Right lobe of liver (tissue), 4 donors: ENCODE results near the gene U2AF1L4.

Experiments used
- POLR2A ChIP-seq: fragments of 450-650 bp; IDR thresholded peaks from one replicate; pipeline ENCODE4 v1.6.1; 2017; ENCODE audit warnings: antibody characterized with exemption, mild to moderate bottlenecking
- TF ChIP-seq, protein P1 (sequence below), 4 donors: fragments of 200-600 bp in 3 of 4; fragments of 450-650 bp in 1 of 4; IDR thresholded peaks; one replicate each; pipeline versions ENCODE4 v1.5.1 to v1.8.0; 2016 to 2022; ENCODE audit warnings: antibody characterized with exemption in 4 of 4, mild to moderate bottlenecking in 2 of 4
- donor health status: DM: no; HTN: no; CAD: no.
- donor health status: DM: no; HTN: no; CAD: no.
- donor health status: DM: no; HTN: yes; CAD: no.

DNA sequence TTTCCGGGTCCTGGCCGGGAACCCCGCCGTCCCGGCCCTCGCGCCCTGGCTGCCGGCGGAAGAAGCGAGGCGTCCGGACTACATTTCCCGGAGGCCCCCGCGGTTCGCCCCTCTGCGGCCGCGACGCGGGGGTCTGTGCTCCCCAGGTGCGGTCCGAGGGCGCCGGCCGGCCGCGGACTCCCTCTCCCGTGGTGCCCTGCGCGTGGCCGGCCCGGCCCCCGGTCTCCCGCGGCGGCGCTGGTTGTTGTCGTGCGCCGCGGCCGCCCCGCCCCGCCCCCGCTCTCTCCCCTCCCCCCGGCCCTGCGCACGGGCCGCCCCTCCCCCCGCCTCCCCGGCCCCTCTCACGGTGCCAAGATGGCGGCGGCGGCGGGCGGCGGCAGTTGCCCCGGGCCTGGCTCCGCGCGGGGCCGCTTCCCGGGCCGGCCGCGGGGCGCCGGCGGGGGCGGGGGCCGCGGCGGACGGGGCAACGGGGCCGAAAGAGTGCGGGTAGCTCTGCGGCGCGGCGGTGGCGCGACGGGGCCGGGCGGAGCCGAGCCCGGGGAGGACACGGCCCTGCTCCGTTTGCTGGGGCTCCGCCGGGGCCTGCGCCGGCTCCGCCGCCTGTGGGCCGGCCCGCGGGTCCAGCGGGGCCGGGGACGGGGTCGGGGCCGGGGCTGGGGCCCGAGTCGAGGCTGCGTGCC is 27.4 kb downstream of the U2AF1L4 start, which contains the start of gene KMT2B:
- TF ChIP-seq POLR2A, result no peak
- TF ChIP-seq, protein P1, sequence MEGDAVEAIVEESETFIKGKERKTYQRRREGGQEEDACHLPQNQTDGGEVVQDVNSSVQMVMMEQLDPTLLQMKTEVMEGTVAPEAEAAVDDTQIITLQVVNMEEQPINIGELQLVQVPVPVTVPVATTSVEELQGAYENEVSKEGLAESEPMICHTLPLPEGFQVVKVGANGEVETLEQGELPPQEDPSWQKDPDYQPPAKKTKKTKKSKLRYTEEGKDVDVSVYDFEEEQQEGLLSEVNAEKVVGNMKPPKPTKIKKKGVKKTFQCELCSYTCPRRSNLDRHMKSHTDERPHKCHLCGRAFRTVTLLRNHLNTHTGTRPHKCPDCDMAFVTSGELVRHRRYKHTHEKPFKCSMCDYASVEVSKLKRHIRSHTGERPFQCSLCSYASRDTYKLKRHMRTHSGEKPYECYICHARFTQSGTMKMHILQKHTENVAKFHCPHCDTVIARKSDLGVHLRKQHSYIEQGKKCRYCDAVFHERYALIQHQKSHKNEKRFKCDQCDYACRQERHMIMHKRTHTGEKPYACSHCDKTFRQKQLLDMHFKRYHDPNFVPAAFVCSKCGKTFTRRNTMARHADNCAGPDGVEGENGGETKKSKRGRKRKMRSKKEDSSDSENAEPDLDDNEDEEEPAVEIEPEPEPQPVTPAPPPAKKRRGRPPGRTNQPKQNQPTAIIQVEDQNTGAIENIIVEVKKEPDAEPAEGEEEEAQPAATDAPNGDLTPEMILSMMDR (IDR thresholded peaks at IDR 0.05), result no peak
